SK-N-MC (cell line): ENCODE measurements around the gene DNER.

Experiments used
- EZH2 ChIP-seq: fragments of 200-600 bp; sonication (generic); IDR thresholded peaks from one replicate; pipeline ENCODE4 v1.6.1; 2017; ENCODE audit warnings: antibody characterized with exemption
- POLR2AphosphoS5 ChIP-seq: IDR thresholded peaks from 2 replicates; pipeline ENCODE4 v1.6.1; 2012; ENCODE audit warnings: mild to moderate bottlenecking, low read depth, low read length, borderline replicate concordance

GRCh38 chr2:229559986-229560385 lies 154.4 kb downstream of the DNER start:
- TF ChIP-seq POLR2AphosphoS5: no peak
- TF ChIP-seq EZH2: no peak
